NCI-H2196 (cell line): ENCODE measurements around the gene TFCP2.

Experiments
- DNase-seq: peaks from one replicate; lab custom pipeline; 2025; ENCODE audit not compliant: unreplicated experiment; lab: John Stamatoyannopoulos, UW

TFCP2 gene

GRCh38 chr12:51160814-51161459, 12.0 kb downstream of the TFCP2 start:
- DNase-seq = no peak

DNA sequence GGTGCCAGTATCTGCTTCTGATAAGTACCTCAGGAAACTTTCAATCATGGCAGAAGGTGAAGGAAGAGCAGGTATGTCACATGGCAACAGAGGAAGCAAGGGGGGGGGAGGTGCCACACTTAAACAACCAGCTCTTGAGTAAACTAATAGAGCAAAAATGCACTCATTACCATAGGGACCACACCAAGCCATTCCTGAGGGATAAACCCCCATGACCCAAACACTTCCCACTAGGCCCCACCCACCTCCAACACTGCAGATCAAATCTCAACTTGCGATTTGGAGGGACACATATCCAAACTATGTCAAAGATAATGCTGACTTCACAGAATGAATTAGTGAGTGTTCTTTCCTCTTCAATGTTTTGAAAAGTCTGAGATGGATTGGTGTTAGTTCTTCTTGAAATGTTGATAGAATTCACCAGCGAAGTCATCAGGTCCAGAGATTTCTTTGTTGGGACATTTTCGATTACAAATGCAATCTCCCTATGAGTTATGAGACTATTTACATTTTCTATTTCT, 16.6 kb downstream of the TFCP2 start:
- no peak for DNase-seq

GRCh38 chr12:51152953-51153352, 20.0 kb downstream of the TFCP2 start:
- DNase-seq = no peak

- no peak for DNase-seq
These were observed 22.2 kb downstream of the TFCP2 start for GRCh38 chr12:51150777-51151176.

DNA sequence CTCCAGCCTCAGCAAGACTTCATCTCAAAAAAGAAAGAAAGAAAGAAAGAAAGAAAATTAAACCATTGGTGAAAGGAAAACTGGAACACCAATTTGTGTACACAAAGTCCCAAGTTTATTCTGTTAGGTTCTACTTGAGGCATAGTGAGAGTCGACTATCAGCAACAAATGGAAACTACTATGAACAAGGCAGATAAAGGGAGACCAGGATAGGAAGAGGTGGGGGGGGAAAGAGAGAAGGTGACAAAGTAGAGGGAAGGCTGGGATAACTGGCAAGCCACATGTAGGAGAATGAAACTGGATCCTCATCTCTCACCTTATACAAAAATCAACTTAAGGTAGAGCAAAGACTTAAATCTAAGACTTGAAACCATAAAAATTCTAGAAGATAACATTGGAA, 25.6 kb downstream of the TFCP2 start:
- no peak for DNase-seq

GRCh38 chr12:51139292-51139844, 33.6 kb downstream of the TFCP2 start:
- no peak for DNase-seq

- no peak for DNase-seq
These were observed 40.2 kb downstream of the TFCP2 start for GRCh38 chr12:51132693-51133092.

GRCh38 chr12:51131745-51132521, 41.0 kb downstream of the TFCP2 start:
- DNase-seq = no peak

- no peak for DNase-seq
These were observed 44.0 kb downstream of the TFCP2 start for GRCh38 chr12:51128919-51129318.

DNA sequence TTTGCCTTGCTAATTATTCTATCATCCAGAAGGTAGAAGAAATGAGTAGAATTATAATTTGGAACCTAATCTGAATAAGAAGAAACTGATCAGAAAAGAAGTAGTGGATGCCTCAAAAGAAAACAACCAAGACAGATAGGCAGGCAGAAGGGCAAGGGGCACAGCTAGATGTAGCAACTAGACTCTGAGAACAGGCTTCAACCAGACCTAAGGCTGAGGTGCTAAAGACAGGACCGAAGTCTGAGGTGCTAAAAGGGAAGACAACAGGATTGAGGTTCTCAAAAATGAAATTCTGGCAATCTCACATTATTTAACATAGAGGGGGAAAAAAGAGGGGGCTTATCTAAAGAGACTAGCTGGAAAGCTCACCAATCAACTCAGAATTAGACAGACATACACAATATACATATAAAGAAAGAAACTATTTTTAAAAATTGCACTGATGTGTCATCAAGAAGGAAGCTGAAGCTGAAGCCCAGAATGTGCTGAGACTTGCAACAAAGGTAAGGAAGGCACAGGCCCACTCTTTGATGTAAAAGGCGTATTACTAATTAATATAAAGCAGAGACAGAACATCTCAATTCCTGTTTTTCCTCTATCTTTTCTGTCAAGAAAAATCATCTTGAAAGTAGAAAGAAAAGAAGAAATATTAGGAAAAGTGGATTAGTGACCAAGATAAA, 45.7 kb downstream of the TFCP2 start:
- DNase-seq = no peak

DNA sequence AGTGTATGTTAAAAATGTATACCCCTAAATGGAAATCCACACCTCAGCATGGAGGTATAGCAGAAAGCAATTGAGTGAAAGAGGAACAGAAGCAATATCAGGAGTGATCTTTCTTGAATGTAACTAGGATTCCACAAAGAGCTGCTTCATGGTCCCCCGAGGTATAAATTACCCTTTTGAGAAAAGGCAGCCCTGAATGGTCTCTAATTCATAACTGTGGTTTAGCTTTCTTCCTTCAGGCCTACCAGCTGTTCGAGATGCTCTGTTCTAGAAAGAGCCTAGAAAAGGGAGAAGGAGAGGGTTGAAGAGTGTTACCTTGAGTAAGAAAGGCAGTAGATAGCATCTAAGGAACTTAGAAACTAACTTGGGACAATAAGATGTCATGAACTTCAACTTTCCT, 46.6 kb downstream of the TFCP2 start:
- DNase-seq = no peak

- no peak for DNase-seq
These were observed 48.4 kb downstream of the TFCP2 start for GRCh38 chr12:51124504-51124903.

GRCh38 chr12:51122844-51123243, 50.1 kb downstream of the TFCP2 start:
- DNase-seq = no peak

DNA sequence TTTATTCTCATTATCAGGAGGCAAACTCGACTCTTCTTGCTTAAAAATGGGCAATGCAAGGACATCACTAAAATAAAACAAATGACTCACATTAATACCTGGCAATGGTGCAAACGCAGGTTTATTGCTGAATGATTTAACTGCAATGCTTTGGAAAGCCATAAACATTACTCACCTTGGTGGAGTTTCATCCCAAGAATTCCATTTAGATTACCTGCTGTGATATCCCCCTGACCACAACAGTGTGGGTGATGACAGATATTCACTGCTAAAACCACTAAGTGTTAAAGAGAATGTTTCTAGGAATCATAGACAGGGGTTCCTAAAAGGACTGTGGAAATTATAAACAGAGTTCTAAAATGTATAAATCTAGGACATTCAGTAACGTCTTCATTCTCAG, 54.2 kb downstream of the TFCP2 start:
- DNase-seq = no peak

GRCh38 chr12:51115533-51115932, 57.4 kb downstream of the TFCP2 start:
- DNase-seq = no peak

DNA sequence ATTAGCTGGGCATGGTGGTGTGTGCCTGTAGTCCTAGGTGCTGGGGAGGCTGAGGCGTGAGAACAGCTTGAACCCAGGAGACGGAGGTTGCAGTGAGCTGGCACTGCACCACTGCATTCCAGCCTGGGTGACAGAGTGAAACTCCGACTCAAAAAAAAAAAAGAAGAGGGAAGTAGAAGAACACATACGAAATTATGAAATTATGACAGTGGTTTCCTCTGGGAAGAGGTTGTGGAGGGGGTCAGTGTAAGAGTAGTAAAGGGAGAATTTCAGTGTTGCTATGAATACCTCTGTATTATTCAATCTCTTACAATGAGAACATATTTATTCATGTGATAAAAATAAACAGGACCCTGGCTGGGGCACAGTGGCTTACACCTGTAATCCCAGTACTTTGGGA, 64.8 kb downstream of the TFCP2 start:
- DNase-seq = no peak

- no peak for DNase-seq
These were observed 69.0 kb downstream of the TFCP2 start for GRCh38 chr12:51103977-51104376.

- no peak for DNase-seq
These were observed 74.3 kb downstream of the TFCP2 start for GRCh38 chr12:51098611-51099010.

GRCh38 chr12:51090705-51091229, 82.2 kb downstream of the TFCP2 start:
- no peak for DNase-seq

DNA sequence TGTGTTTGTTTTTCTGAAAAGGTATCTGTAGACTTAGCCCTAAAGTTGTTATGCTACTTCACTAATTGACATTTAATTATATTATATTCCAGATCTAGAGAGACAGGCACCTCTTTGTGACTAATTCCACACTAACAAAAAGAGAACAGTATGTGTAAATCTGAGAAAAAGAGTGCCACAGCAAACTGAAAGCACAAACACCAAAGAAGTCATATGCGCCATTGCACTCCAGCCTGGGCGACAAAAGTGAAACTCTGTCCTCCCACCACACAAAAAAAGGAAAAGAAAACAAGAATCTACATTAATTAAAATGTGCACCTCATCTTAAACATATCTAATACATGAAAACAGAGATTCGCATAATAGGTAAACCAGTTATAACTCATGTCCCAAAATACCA, 85.1 kb downstream of the TFCP2 start:
- no peak for DNase-seq

- no peak for DNase-seq
These were observed 86.0 kb downstream of the TFCP2 start for GRCh38 chr12:51086933-51087332.
